CD4-positive, alpha-beta memory T cell (primary cell): ENCODE data around the gene ATP5F1B. TPM values are rescaled to one million over a fixed set of nuclear protein-coding genes. Genes with fewer than 3 reads are reported as not detected.

Source experiments
- CTCF ChIA-PET: fragments of 350-600 bp; sonication (Branson Sonifier 250); formaldehyde crosslinking; loops from one replicate; lab custom pipeline; 2021; ENCODE audit warnings: inconsistent platforms; ENCODE audit not compliant: partially characterized antibody; lab: Charles Lee
- POLR2A ChIA-PET: fragments of 350-600 bp; sonication (Branson Sonifier 250); formaldehyde crosslinking; loops from one replicate; lab custom pipeline; 2021; ENCODE audit not compliant: partially characterized antibody; lab: Charles Lee
- DNase-seq, 5 donors: peaks; one replicate each; pipeline versions ENCODE4 v3.0.0 to v3.0.0-alpha.2; 2020 to 2022; ENCODE audit warnings: mixed read lengths in 1 of 5
- H3K27ac ChIP-seq: one replicate; pipeline ENCODE4 v1.7.0; 2013; ENCODE audit warnings: low read depth, low read length
- H3K27me3 ChIP-seq: 2 replicates; pipeline ENCODE4 v1.7.0; 2013; ENCODE audit warnings: mild to moderate bottlenecking, low read length, moderate library complexity; ENCODE audit not compliant: insufficient read depth
- H3K36me3 ChIP-seq: 2 replicates; pipeline ENCODE4 v1.7.0; 2013; ENCODE audit warnings: mild to moderate bottlenecking, low read length, moderate library complexity; ENCODE audit not compliant: insufficient read depth
- H3K4me1 ChIP-seq: 2 replicates; pipeline ENCODE4 v1.7.0; 2013; ENCODE audit warnings: mild to moderate bottlenecking, low read length, moderate library complexity; ENCODE audit not compliant: insufficient read depth
- H3K4me3 ChIP-seq, 2 donors: one replicate each; pipeline ENCODE4 v1.7.0; 2013; ENCODE audit warnings: low read length in 2 of 2, mild to moderate bottlenecking in 1 of 2
- H3K9me3 ChIP-seq, 2 donors: one replicate each; pipeline ENCODE4 v1.7.0; 2013; ENCODE audit warnings: low read length in 2 of 2, control low read depth in 1 of 2; ENCODE audit not compliant: control insufficient read depth in 1 of 2
- H3K27ac Mint-ChIP-seq, 7 donors: one replicate each; pipeline ENCODE4 v1.8.0; 2020 to 2021; ENCODE audit warnings: mixed read lengths in 7 of 7, mild to moderate bottlenecking in 6 of 7, inconsistent platforms in 3 of 7, moderate library complexity in 3 of 7
- H3K27me3 Mint-ChIP-seq, 2 donors: one replicate each; pipeline ENCODE4 v1.8.0; 2020 to 2021; ENCODE audit warnings: mixed read lengths in 2 of 2
- H3K36me3 Mint-ChIP-seq, 2 donors: one replicate each; pipeline ENCODE4 v1.8.0; 2020 to 2021; ENCODE audit warnings: mixed read lengths in 2 of 2, inconsistent platforms in 1 of 2, mild to moderate bottlenecking in 1 of 2
- H3K4me1 Mint-ChIP-seq, 4 donors: one replicate each; pipeline ENCODE4 v1.8.0; 2020 to 2021; ENCODE audit warnings: mixed read lengths in 4 of 4, mild to moderate bottlenecking in 1 of 4
- H3K4me3 Mint-ChIP-seq, 8 donors: one replicate each; pipeline ENCODE4 v1.8.0; 2020 to 2021; ENCODE audit warnings: mixed read lengths in 8 of 8, mild to moderate bottlenecking in 7 of 8, moderate library complexity in 6 of 8, inconsistent platforms in 3 of 8
- H3K9me3 Mint-ChIP-seq, 8 donors: one replicate each; pipeline ENCODE4 v1.8.0; 2020 to 2021; ENCODE audit warnings: mixed read lengths in 8 of 8, mild to moderate bottlenecking in 5 of 8, inconsistent platforms in 3 of 8, moderate library complexity in 1 of 8
- intact Hi-C: fragments of 100-400 bp; cut with micrococcal nuclease; formaldehyde crosslinking; loops from one replicate; pipeline ENCODE4 v1.15.1; 2023
- polyA plus RNA-seq, 2 donors: library from polyadenylated mRNA; unstranded; fragments of 300-500 nt; fragmentation: Illumina TruSeq; gene quantifications; one replicate each; pipeline ENCODE4 v1.2.3, GENCODE V29; 2021
- total RNA-seq, 2 experiments: library from RNA; stranded (reverse); gene quantifications; one replicate each; pipeline ENCODE4 v1.2.3, GENCODE V29; 2021

Gene ATP5F1B
- total and polyA plus RNA-seq, 4 experiments from 2014 or later: 243 to 1,156 (median 513) TPM

GRCh38 chr12:56684745-56685359, 39.1 kb upstream of the ATP5F1B start:
- Histone ChIP-seq H3K27me3 (no peaks in the 10 kb centered on the region), H3K36me3 (no peaks in the 10 kb centered on the region), H3K4me1 (peaks cover 70% of the 10 kb centered on the region), H3K4me3 (peak overlapping the region; percentile 33 to 76), H3K27ac (peak overlapping the region; percentile 99), H3K9me3 (no peaks in the 10 kb centered on the region)
- H3K4me1 Mint-ChIP-seq: peaks cover 24 to 76% (median 46%) of the 10 kb centered on the region in 4 donors
- H3K27ac Mint-ChIP-seq: peak overlapping the region; percentile 96 to 100 (median 100)
- CTCF ChIA-PET: interaction anchor here (0.7 to 4.7 kb wide), 8 partner anchors 8 to 56 kb away, joined by 3 to 40 read pairs (median 4); partner anchors contain the start of genes ATP5F1B and NACA
- POLR2A ChIA-PET: interaction anchor here (0.6 to 10.9 kb wide), 15 partner anchors 8 to 836 kb away, joined by 3 to 247 read pairs (median 6); partner anchors contain the start of genes ATP5F1B, BAZ2A, NACA and PRIM1
- intact Hi-C loops: loop anchor here (1.0 to 5.0 kb wide), 5 partner anchors 48 to 558 kb away; partner anchors contain the start of genes ESYT1, NEMP1 and STAT6
- H3K9me3 Mint-ChIP-seq: no peaks in the 10 kb centered on the region
- peak overlapping the region; percentile 91 to 100 (median 100) for H3K4me3 Mint-ChIP-seq
- H3K27me3 Mint-ChIP-seq: no peaks in the 10 kb centered on the region
- peak in 3 of 5 donors; percentile 32 to 38 (median 33) for DNase-seq
- H3K36me3 Mint-ChIP-seq: peaks cover 15 to 46% of the 10 kb centered on the region in 2 donors

DNA sequence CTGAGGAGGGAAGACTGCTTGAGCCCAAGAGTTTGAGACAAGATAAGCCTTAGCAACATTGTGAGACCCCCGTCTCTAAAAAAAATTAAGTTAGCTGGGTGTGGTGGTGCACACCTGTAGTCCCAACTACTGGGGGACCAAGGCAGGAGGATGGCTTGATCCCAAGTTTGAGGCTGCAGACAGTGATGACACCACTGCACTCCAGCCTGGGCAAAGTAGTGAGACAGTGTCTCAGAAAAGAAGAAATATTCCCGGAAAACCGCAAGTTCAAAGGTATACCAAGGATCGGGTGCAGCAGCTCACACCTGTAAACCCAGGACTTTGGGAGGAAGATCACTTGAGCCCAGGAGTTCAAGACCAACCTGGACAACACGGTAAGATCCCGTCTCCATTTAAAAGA, 36.5 kb upstream of the ATP5F1B start:
- Histone ChIP-seq H3K4me1 (peaks cover 83% of the 10 kb centered on the region), H3K4me3 (no peak overlapping the region), H3K27me3 (no peaks in the 10 kb centered on the region), H3K9me3 (no peaks in the 10 kb centered on the region), H3K36me3 (no peaks in the 10 kb centered on the region), H3K27ac (peak overlapping the region; percentile 99)
- H3K9me3 Mint-ChIP-seq: no peaks in the 10 kb centered on the region
- peaks cover 32 to 81% (median 58%) of the 10 kb centered on the region in 4 donors for H3K4me1 Mint-ChIP-seq
- H3K27ac Mint-ChIP-seq: peak overlapping the region; percentile 69 to 100 (median 96)
- CTCF ChIA-PET: interaction anchor here (0.6 to 4.7 kb wide), 2 partner anchors 41 to 47 kb away, joined by 4 to 40 read pairs; no protein-coding TSS in a partner anchor
- H3K27me3 Mint-ChIP-seq: no peaks in the 10 kb centered on the region
- POLR2A ChIA-PET: interaction anchor here (0.7 to 10.9 kb wide), 9 partner anchors 11 to 493 kb away, joined by 3 to 247 read pairs (median 6); partner anchors contain the start of genes ATP5F1B, BAZ2A, NACA and SMARCC2
- intact Hi-C loops: no loop called here
- peaks cover 18 to 51% of the 10 kb centered on the region in 2 donors for H3K36me3 Mint-ChIP-seq
- DNase-seq: no peak
- H3K4me3 Mint-ChIP-seq: peak overlapping the region; percentile 58 to 100 (median 80)

DNA sequence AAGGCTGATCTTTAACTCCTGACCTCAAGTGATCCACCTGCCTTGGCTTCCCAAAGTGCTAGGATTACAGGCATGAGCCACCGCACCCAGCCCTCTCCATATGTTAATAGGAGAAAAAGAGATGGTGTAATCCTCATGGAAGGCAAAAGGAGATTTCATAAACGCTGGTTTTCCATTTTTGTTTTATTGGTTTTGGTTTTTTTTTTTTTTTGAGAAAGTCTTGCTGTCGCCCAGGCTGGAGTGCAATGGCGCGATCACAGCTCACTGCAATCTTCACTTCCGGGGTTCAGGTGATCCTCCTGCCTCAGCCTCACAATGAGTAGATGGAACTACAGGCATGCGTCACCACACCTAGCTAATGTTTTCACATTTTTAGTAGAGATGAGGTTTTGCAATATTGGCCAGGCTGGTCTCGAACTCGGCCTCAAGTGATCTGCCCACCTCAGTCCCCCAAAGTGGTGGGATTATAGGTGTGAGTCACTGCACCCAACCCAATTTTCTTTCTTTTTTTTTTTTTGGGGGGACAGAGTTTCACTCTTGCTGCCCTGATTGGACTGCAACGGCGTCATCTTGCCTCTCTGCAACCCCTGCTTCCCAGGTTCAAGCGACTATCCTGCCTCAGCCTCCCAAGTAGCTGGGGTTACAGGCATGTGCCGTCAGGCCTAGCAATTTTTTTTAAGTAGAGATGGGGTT, 34.2 kb upstream of the ATP5F1B start:
- Histone ChIP-seq H3K4me1 (peaks cover 89% of the 10 kb centered on the region), H3K27ac (no peak overlapping the region), H3K4me3 (no peak overlapping the region), H3K9me3 (no peaks in the 10 kb centered on the region), H3K36me3 (no peaks in the 10 kb centered on the region), H3K27me3 (no peaks in the 10 kb centered on the region)
- H3K27me3 Mint-ChIP-seq: no peaks in the 10 kb centered on the region
- ChIA-PET CTCF (interaction anchor here (1.1 kb wide), 1 partner anchor 80 kb away, joined by 3 read pairs; no protein-coding TSS in a partner anchor), POLR2A (interaction anchor here (0.6 to 3.4 kb wide), 6 partner anchors 8 to 46 kb away, joined by 3 to 29 read pairs (median 4); partner anchors contain the start of genes NACA and PTGES3)
- H3K9me3 Mint-ChIP-seq: no peaks in the 10 kb centered on the region
- H3K27ac Mint-ChIP-seq: peak overlapping the region; percentile 29 to 96 (median 68)
- peaks cover 38 to 87% (median 66%) of the 10 kb centered on the region in 4 donors for H3K4me1 Mint-ChIP-seq
- peaks cover 17 to 37% of the 10 kb centered on the region in 2 donors for H3K36me3 Mint-ChIP-seq
- intact Hi-C loops: no loop called here
- H3K4me3 Mint-ChIP-seq: peak overlapping the region in 4 of 8 donors; percentile 29 to 63 (median 50)
- peak in 1 of 5 donors; percentile 22 for DNase-seq

GRCh38 chr12:56678852-56679251, 33.1 kb upstream of the ATP5F1B start:
- Mint-ChIP-seq H3K27ac (peak overlapping the region in 6 of 7 donors; percentile 22 to 80 (median 57)), H3K27me3 (no peaks in the 10 kb centered on the region), H3K4me1 (peaks cover 33 to 84% (median 61%) of the 10 kb centered on the region in 4 donors), H3K4me3 (peak overlapping the region in 4 of 8 donors; percentile 1 to 59 (median 48)), H3K9me3 (no peaks in the 10 kb centered on the region), H3K36me3 (peaks cover 11 to 30% of the 10 kb centered on the region in 2 donors)
- ChIA-PET CTCF (no interaction called here), POLR2A (interaction anchor here (0.9 to 4.4 kb wide), 4 partner anchors 8 to 43 kb away, joined by 3 to 29 read pairs (median 10); partner anchors contain the start of gene PTGES3)
- no peaks in the 10 kb centered on the region for H3K36me3 ChIP-seq
- H3K4me1 ChIP-seq: peaks cover 88% of the 10 kb centered on the region
- no peak overlapping the region for H3K27ac ChIP-seq
- DNase-seq: no peak
- intact Hi-C loops: no loop called here
- H3K27me3 ChIP-seq: no peaks in the 10 kb centered on the region
- H3K4me3 ChIP-seq: no peak overlapping the region
- H3K9me3 ChIP-seq: no peaks in the 10 kb centered on the region

DNA sequence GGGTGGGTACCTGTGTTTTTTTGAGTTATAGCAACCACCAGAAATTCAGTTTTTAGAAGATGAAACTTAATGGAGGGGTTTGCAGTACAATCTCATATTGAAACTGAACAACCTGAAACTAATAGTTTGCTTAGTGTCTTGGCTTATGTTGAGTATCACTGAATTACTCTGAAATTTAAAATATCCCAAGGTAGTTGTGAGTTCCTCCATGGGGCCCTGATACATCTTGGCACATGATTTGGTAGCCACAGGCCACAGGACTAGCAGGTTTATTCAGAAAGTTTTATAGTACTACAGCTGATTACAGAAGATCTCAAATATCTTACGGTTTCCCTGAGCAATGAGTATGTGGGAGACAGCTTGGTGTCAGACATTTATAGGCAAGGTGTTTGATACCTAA, 31.9 kb upstream of the ATP5F1B start:
- H3K9me3 ChIP-seq: no peaks in the 10 kb centered on the region
- Mint-ChIP-seq H3K36me3 (peaks cover 13 to 31% of the 10 kb centered on the region in 2 donors), H3K27ac (peak overlapping the region in 5 of 7 donors; percentile 51 to 77 (median 53)), H3K4me1 (peaks cover 40 to 86% (median 62%) of the 10 kb centered on the region in 4 donors), H3K9me3 (no peaks in the 10 kb centered on the region), H3K27me3 (no peaks in the 10 kb centered on the region), H3K4me3 (peak overlapping the region in 4 of 8 donors; percentile 2 to 44 (median 30))
- H3K27me3 ChIP-seq: no peaks in the 10 kb centered on the region
- intact Hi-C loops: no loop called here
- POLR2A ChIA-PET: interaction anchor here (0.5 to 4.4 kb wide), 9 partner anchors 8 to 419 kb away, joined by 3 to 29 read pairs (median 4); partner anchors contain the start of genes ANKRD52, BAZ2A, NACA and PTGES3
- H3K27ac ChIP-seq: no peak overlapping the region
- H3K4me3 ChIP-seq: no peak overlapping the region
- peaks cover 93% of the 10 kb centered on the region for H3K4me1 ChIP-seq
- CTCF ChIA-PET: interaction anchor here (1.2 kb wide), 1 partner anchor 41 kb away, joined by 3 read pairs; no protein-coding TSS in a partner anchor
- DNase-seq: no peak
- no peaks in the 10 kb centered on the region for H3K36me3 ChIP-seq

DNA sequence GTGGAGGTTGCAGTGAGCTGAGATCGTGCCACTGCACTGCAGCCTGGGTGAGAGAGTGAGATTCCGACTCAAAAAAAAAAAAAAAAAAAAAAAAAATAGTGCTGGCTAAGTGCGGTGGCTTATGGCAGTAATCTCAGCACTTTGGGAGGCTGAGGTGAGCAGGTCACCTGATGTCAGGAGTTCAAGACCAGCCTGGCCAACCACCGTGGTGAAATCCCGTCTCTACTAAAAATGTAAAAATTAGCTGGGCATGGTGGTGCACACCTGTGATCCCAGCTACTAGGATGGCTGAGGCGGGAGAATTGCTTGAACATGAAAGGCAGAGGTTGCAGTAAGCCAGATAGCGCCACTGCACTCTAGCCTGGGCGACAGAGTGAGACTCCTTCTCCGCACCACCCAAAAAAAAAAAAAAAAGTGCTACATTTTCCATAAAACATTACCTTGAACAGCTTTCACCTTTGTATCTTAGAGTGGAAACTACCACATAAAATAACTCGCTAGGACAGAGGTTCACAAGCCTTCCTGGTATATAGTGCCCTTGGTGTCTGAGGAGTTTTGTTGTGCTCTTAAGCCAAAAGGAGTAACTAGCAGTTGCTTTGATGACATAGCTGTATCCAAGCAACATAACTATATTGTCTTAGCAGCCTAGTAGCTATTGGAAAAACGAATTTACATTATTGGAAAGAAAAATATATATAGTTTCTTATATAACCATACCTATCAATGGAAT, 31.2 kb upstream of the ATP5F1B start:
- peak overlapping the region in 4 of 8 donors; percentile 0 to 48 (median 38) for H3K4me3 Mint-ChIP-seq
- POLR2A ChIA-PET: interaction anchor here (0.5 to 4.4 kb wide), 11 partner anchors 8 to 703 kb away, joined by 3 to 29 read pairs (median 4); partner anchors contain the start of genes ANKRD52, BAZ2A, NACA and PTGES3

More for the DNA sequence above, 31.2 kb upstream of the ATP5F1B start:
- no peak overlapping the region for H3K4me3 ChIP-seq
- intact Hi-C loops: no loop called here
- peaks cover 38 to 86% (median 62%) of the 10 kb centered on the region in 4 donors for H3K4me1 Mint-ChIP-seq
- H3K36me3 Mint-ChIP-seq: peaks cover 16 to 37% of the 10 kb centered on the region in 2 donors
- H3K27me3 Mint-ChIP-seq: no peaks in the 10 kb centered on the region
- CTCF ChIA-PET: interaction anchor here (0.6 to 1.2 kb wide), 2 partner anchors 8 to 40 kb away, joined by 3 read pairs; no protein-coding TSS in a partner anchor
- H3K27ac ChIP-seq: no peak overlapping the region
- no peaks in the 10 kb centered on the region for H3K9me3 ChIP-seq
- peaks cover 6% of the 10 kb centered on the region for H3K36me3 ChIP-seq
- H3K9me3 Mint-ChIP-seq: no peaks in the 10 kb centered on the region
- H3K27ac Mint-ChIP-seq: peak overlapping the region in 6 of 7 donors; percentile 24 to 64 (median 54)
- no peaks in the 10 kb centered on the region for H3K27me3 ChIP-seq
- H3K4me1 ChIP-seq: peaks cover 93% of the 10 kb centered on the region
- peak in 2 of 5 donors; percentile 20 to 26 for DNase-seq
